ENCODE measurements around the gene BCL2L14.

GRCh38 chr12:12108441-12109058 lies 37.8 kb downstream of the BCL2L14 start:
- TF ChIP-seq CTCF (IDR thresholded peaks at IDR 0.05 in 8 of 11, conservative IDR thresholded peaks at IDR 0.05 in 3 of 11) = no peak
- no peak for TF ChIP-seq POLR2A (IDR thresholded peaks at IDR 0.05)

Measured in spleen (tissue), 7 donors.